Measurements from ENCODE around the gene SIDT2.

The SIDT2 gene

DNA sequence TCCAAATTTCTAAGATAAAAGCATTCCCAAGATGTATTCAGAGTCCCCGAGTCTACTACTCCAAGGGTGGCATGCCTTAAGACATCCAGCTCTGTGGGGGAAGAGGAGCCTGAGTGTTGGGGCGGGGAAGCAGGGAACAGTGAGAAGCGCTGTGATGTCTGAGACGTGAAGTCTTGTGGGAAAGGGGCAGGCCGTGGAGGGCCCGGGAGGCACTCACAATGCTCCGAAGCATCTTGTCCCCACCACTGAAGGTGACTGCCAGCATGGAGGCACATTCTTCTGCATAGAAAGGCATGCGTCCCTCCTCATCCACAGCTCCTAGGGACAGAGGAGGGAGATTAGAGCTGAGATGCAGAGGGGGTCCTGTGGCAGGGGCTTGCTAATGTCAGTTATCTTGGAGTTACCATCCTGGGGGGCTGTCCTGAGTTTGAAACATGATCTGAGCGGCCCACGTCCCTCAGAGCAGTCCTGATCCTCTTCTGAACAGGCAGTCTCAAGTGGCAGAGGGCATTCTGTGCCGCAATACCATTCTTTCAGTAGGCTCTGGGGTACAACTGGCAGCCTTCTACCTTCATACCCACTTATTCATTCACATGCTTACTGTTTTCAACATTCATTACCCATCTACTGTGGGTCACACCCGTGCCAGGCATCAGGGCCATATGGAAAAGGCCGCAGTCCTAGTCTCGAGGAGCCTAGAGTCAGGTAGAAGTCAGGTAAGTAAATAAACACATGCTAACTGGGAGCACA lies 44.6 kb downstream of the SIDT2 start:
- no peak for DNase-seq

DNA sequence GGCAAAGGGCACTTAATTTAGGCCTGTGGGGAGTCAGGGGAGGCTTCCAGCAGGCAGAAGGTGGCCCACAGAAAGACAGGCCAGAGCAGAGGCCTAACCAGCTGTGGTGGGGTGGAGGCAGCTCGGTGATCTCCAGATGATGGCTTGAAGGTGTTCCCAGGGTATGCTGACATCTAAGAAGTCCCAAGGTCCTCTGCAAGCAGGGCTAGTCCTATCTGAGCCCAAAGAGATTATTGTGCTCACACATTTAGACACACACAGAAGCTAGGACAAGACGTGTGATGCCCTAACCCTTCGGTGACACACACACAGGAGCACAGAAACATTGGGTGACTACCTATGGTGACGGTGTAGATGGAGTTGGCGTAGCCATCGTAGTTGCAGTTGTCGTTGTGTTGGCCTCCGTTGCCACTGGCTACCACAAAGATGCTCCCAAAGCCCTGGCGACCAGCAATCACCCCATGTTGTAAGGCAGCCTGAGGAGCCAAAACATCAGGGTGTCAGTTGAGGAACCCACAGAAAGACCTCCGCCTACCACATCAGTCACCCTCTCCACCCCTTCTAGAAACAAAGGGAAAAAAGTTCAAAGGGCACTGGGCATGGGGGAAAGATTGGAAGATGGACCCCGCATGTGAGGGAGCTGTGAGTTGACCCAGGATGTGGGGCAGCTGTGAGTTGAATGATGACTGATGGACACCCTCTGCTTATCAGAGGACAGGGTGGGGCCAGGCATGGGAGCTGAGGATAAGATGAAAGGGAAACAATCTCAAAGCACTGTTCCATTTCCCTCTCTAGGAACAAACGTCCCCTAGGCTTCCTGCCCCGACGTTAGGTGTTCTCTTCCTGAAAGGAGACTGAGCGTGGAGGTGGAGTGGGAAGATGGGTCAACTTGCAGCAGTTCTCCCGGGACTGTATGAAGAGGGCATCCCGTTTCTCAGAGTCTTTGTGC lies 45.5 kb downstream of the SIDT2 start:
- no peak for DNase-seq

DNA sequence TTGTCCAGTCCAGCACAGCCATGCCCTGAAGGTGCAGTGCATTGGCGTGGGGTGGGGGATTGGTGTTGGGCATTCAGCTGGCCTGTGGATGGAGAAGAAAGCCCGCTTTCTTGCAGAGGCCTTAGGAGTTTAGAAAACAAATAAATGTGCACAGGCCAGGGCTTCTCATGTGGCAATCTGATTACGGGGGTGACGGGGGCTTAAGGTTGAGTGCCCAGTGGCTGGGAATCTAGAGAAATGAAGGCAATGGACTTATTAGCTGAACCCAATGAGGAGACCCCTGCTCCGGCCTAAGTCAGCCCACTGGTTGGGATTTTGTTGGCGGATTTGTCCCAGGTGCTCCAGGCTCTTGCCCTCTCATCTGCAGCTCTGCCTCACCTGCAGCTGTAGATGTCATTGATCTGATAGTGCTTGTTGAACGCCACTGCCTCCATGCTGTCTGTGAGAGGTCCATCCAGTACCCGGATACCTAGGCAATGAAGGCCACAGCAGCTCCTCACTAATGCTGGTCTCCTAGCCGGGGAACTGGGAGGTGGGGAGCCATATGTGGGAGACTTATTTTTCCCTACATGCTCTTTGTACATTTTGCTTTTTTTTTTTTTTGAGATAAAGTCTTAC lies 47.1 kb downstream of the SIDT2 start:
- DNase-seq, result peak; percentile 9

DNA sequence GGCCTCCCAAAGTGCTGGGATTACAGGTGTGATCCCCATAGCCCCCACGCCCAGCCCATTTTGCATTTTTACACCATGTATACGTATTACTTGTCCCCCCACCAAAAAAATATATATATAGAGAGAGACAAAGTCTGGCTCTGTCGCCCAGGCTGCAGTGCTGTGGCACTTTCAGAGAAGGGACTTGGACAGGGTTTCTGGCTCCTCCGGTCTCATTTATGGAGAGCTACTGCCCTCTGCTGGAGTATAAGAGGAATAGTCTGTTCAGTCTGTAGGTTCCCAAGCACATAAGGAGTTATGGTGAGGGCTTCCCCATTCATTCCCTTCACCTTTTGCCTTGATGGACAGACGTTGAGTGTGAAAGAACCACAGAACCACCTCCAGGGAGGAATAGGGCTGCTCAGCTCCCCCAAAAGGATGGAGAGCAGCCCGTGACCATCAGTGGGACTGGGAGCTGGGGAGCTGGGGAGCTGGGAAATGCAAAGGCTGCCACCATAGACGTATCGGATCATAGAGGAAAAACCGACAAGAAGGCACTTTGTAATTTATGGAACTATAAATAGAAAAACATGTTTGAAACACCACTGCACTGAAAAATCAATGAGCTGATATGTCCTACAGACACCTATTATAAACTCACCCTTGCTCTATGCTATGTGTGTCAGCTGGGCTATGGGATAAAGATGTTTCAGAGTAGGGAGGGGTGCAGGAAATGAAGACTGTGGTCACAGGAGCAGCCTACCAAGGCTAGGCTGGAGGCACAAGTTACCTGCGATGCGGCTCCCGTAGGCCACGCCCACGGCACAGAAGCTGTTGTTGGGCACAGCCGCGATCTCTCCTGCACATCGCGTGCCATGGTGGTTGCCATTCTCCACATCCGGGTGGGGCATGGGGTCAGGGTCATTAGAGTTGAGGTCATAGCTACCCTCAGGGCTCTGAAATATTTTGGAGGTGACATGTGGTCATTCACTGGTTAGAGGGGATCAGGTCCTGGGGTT lies 48.1 kb downstream of the SIDT2 start:
- peak; percentile 59 for DNase-seq

DNA sequence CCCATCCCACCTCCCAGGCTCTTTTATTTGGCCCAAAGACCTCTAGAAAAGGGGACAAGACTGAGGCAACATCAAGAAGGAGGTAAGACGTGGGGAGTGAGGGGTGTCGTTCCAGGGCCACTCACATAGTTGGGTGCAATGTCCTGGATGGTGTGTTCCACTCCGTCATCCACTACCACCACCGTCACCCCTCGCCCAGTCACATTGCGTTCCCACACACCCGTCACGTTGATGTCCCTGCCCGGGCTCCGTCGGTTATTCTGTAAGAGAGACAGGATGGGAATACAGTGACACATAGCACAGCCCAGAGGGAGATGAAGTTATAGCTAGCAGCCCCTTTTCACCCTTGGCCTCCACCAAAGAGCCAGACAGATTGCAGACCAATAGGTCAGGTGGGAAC lies 49.5 kb downstream of the SIDT2 start:
- DNase-seq, result no peak

DNA sequence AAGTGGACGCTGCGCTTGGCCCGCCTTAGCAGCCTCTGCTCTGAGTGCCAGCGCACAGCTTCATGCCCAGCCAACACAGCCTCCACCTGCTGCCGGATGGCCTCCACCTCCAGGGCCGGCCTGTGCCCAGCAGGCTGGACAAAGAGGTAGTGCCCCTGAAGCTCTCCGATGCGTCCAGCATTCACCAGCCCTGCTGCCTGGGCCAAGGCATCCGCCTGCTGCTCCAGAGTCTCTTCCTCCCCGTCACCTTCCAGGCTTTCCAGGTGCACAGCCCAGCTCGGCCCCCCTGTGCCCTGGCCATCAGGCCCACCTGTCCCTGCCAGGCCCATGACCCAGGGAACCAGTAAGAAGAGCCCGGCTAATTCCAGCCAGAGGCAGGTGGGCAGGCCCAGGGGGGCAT lies 50.9 kb downstream of the SIDT2 start:
- peak; percentile 11 for DNase-seq

DNA sequence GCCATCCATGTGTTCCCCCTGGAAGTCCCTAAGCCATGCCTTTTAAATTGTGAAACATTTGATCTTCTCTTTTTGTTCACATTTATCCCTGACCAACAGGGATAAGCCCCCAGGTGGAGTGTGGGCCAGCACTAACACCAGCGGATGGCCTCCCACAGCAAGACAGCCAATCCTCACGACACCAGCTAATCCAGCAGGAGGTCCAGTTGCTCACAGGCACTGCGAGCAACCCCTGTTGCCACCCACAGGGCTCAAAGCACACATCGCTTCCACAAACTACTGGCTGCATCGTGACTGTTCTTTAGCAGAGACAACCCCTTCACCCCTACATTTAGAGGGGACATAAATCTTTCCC lies 51.4 kb downstream of the SIDT2 start:
- no peak for DNase-seq

DNA sequence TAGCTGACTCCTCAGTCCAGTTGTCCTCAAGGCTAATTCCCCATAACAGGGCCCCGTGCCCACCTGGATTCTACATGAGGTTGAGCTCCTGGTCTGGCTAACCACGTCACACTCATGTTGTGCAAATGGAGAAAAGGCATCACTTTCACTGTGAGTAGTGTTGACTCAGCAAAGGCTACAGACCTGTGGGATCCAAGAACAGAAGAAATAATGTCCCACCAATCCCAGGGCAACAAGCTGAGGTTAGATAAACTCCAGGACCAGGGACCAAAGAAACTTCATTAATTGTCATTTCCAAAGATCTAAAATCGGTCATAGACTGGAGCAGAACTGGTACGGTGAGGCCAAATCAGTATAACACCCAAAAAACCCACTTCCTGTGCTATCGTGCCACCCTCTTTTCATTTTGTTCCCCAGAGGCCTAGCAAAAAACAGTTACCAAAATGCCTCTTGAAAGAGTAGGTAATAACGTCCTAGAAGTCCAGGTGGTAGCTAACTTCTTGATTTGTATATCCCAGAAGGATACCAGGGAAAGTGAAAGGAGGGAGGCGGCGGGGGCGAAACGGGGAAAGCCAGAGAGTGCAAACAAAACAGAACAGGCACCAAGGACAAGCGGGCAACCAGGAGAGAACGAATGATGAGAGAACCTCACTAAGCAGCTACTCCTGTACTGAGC lies 51.9 kb downstream of the SIDT2 start:
- no peak for DNase-seq

DNA sequence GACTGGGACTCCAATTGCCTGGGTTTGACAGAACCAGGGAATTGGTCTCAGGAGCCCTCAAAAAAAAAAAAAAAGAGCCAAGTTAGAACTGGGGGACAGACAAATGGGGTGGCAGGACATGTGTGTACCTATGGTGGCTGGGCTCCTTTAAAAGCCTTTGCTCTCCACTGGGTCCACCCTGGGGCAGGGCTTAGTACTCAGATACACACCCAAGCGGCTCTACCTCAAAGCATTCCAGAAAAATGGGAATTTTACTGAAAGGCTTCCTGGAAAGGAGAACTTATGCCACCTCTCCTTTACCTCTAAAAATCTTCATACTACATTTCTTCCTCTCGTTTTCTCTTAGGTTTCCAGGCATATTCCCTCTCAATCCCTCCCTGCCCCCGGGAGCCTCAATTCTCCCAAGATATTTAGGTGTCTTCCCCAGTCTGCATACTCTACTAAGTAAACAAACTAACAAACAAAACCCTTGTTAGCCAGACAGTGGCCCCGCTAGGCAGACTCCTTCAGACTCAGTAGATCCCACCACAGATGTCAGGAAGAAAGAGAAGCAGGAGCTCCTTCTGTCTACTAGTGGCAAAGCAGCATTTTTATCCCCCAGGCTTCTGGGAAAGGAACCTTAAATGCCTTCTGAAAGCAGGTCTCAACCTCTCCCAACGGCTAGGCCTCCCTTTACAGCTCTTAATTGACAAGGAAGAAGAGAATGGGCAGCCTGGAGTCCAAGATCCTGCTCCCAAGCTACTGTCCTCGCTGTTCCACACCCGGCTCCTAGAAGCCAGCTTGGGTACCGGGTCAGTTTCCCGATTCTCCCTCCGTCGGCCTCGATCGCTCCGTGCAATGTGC lies 52.7 kb downstream of the SIDT2 start:
- DNase-seq, result no peak

DNA sequence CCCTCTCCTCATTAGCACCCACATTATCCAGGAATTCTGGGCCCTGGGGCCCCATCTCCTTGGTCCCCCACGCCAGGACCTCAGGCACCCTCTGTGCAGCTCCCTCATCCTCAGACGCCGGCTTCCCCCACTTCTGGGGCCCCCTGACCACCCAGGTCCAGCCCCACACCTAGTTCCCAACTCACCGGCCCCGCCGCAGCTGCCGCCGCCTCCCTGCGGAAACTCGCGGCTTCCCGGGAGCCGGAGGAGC lies 53.2 kb downstream of the SIDT2 start, which contains the start of gene PCSK7:
Gene PCSK7, minus strand, starts transcription at position 232 of the 250 bp plus-strand sequence. CDS start 2,229 bp downstream, outside the sequence.
- no peak for DNase-seq

DNA sequence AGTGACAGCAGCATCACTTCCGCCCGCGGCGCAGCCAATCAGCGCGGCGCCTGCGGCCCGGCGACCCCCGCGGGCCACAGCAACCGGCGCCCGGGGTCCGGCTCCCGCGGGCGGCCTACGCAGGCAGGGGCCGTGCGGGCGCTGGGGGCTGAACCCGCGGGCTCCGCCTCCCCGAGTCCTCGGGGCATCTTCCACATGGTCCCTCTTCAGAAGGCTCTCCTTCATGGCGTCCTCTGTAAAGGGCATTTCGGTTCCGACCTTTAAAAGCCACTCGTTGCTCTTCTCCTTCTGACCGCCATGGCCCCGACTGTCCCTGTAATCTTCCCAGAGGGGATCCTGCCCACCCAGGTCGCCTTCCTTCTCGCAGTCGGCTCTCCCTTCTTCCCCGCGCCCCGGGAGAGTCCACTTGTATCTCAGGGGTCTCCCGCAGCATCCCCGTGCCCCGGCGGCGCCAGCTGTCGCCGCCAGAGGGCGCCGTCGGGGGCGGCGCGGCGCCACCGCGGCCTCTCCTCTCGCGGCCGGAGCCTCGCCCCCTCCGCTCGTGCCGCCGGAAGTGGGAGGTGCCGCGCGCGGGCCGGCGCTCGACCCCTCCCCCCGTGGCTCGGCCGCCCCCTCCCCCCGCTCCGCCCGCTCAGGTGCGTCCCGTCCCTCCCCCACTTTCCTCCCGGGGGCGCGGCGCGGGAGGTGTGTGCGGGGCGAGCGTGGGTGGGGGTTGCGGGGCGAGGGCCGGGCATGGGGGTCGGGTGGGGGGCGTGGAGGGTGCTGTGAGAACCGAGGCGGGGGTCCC lies 53.7 kb downstream of the SIDT2 start, which contains the start of gene RNF214:
Gene RNF214, plus strand, starts transcription at position 580 of the 787 bp plus-strand sequence. CDS start 1,602 bp downstream, outside the sequence.
- DNase-seq, result peak; percentile 88

DNA sequence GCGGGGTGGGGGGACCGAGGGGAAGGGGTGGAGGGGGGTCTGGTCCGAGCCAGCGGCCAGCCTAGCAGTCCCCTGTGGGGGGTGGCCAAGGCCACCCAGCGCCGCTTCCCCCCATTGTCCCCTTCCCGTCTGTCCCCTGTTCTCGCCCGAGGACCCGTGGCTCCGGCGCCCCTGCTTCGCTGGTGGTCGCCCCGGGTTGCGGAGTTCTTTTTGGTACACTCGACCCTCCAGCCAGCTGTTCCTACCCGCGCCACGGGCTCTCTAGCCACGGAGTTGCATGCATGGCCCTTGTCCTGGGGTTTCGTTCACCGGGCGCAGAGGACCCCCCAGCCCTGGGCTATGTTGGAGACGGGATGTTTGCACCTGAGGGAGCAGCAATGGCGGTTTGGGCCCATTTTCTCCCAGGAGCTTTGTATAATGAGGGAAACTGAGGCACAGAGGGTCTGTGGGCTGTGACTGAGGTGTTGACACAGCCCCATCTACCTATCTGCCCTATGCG lies 54.4 kb downstream of the SIDT2 start:
- DNase-seq, result no peak

DNA sequence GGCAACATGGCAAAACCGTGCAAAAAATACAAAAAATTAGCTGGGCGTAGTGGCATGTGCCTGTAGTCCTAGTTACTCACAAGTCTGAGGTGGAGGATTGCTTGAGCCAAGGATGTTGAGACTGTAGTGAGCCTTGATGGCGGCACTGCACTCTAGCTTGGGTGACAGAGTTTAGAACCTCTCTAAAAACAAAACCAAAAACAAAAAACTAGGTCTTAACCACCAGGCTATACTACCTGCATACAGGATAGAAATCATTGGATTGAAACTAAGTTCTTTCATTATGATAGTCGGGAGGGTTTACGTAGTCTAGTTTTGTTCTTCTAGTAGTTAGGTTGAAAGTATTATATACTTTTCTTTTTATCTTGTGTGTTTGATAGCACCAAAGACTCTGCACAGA lies 59.7 kb downstream of the SIDT2 start:
- DNase-seq, result no peak

DNA sequence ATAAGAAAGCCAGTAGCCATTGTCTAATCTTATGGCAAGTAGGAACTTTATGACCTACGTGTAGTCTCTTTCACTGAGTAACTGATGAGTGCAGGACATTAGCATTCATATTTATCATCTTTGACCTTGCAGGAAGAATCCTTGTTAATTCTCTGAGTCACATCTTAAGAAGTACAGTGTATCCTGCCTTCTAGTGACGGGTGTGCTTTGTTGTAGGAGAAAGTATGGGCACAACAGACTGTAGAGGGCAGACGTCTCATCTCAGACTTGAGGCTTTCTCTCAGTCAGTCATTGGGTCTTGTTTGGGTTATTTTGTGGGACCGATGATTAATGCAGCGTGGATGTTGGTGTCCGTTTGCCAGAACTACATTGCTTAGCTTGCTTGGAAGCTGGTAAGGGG lies 60.8 kb downstream of the SIDT2 start:
- no peak for DNase-seq
